Iris pigment epithelial cell (primary cell): ENCODE data around the gene TXNDC11.
"Not testable (repeated sequence)": the region's sequence is repeated elsewhere in the genome, so short reads cannot be mapped to it uniquely, and the experiment has no call there.

Experiments used
- DNase-seq: peaks from one replicate; pipeline ENCODE4 v3.0.0-alpha.2; 2011; ENCODE audit warnings: low read depth

TXNDC11 gene

GRCh38 chr16:11742536-11743307 lies at the start of gene TXNDC11:
TXNDC11 (minus strand) TSS chr16:11742857; CDS start chr16:11742730, 127 bp downstream.
- peak; percentile 98 for DNase-seq

- no peak for DNase-seq
These were observed 48.6 kb upstream of the TXNDC11 start for GRCh38 chr16:11791144-11791828.

GRCh38 chr16:11788914-11789313 lies 46.3 kb upstream of the TXNDC11 start:
- DNase-seq = no peak

GRCh38 chr16:11784980-11785599 lies 42.4 kb upstream of the TXNDC11 start:
- not testable (repeated sequence) for DNase-seq

- not testable (repeated sequence) for DNase-seq
These were observed 41.7 kb upstream of the TXNDC11 start for GRCh38 chr16:11784381-11784780.

GRCh38 chr16:11784038-11784369 lies 41.3 kb upstream of the TXNDC11 start:
- DNase-seq = no peak

- peak; percentile 77 for DNase-seq
These were observed 40.8 kb upstream of the TXNDC11 start for GRCh38 chr16:11783319-11784037.

GRCh38 chr16:11781773-11782172 lies 39.1 kb upstream of the TXNDC11 start:
- DNase-seq = peak; percentile 42

GRCh38 chr16:11780991-11781680 lies 38.5 kb upstream of the TXNDC11 start:
- DNase-seq = no peak

GRCh38 chr16:11779074-11779473 lies 36.4 kb upstream of the TXNDC11 start:
- no peak for DNase-seq

GRCh38 chr16:11774065-11774626 lies 31.5 kb upstream of the TXNDC11 start:
- DNase-seq = no peak

- no peak for DNase-seq
These were observed 26.2 kb upstream of the TXNDC11 start for GRCh38 chr16:11768849-11769248.

GRCh38 chr16:11762431-11762830 lies 19.8 kb upstream of the TXNDC11 start:
- no peak for DNase-seq

- DNase-seq = no peak
These were observed 17.3 kb upstream of the TXNDC11 start for GRCh38 chr16:11759997-11760396.

GRCh38 chr16:11759163-11759834 lies 16.6 kb upstream of the TXNDC11 start:
- no peak for DNase-seq

GRCh38 chr16:11757671-11758545 lies 15.3 kb upstream of the TXNDC11 start:
- peak; percentile 94 for DNase-seq

GRCh38 chr16:11756248-11756647 lies 13.6 kb upstream of the TXNDC11 start:
- no peak for DNase-seq

- DNase-seq = no peak
These were observed 12.5 kb upstream of the TXNDC11 start for GRCh38 chr16:11755022-11755760.

GRCh38 chr16:11752856-11753255 lies 10.2 kb upstream of the TXNDC11 start:
- DNase-seq = no peak
